Suprapubic skin (tissue), 3 donors: ENCODE data around the gene GRSF1.

Experiments
- POLR2A ChIP-seq, 2 donors: fragments of 450-650 bp; IDR thresholded peaks; one replicate each; pipeline ENCODE4 v1.6.1; 2017; ENCODE audit warnings: antibody characterized with exemption in 2 of 2, mild to moderate bottlenecking in 2 of 2, moderate library complexity in 2 of 2
- TF ChIP-seq, protein P1 (sequence below), 2 donors: fragments of 200-600 bp in 1 of 2; fragments of 450-650 bp in 1 of 2; sonication (generic) in 1 of 2; IDR thresholded peaks; one replicate each; pipeline ENCODE4 v1.5.1; 2016 to 2019; ENCODE audit warnings: antibody characterized with exemption in 2 of 2, mild to moderate bottlenecking in 1 of 2, moderate library complexity in 1 of 2

- TF ChIP-seq, protein P1, sequence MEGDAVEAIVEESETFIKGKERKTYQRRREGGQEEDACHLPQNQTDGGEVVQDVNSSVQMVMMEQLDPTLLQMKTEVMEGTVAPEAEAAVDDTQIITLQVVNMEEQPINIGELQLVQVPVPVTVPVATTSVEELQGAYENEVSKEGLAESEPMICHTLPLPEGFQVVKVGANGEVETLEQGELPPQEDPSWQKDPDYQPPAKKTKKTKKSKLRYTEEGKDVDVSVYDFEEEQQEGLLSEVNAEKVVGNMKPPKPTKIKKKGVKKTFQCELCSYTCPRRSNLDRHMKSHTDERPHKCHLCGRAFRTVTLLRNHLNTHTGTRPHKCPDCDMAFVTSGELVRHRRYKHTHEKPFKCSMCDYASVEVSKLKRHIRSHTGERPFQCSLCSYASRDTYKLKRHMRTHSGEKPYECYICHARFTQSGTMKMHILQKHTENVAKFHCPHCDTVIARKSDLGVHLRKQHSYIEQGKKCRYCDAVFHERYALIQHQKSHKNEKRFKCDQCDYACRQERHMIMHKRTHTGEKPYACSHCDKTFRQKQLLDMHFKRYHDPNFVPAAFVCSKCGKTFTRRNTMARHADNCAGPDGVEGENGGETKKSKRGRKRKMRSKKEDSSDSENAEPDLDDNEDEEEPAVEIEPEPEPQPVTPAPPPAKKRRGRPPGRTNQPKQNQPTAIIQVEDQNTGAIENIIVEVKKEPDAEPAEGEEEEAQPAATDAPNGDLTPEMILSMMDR (IDR thresholded peaks at IDR 0.05), result no peak
- TF ChIP-seq POLR2A (IDR thresholded peaks at IDR 0.05), result no peak
Measured at GRCh38 chr4:70842761-70843435, 3.2 kb upstream of the GRSF1 start.
